ENCODE measurements around the gene MED25. TPM values are rescaled to one million over a fixed set of nuclear protein-coding genes. Genes with fewer than 3 reads are reported as not detected.

The MED25 gene
- total RNA-seq, 5 donors from 2014 or later (not counting 1 experiment from before 2014, with no cell fraction given) = 46.0 to 64.1 (median 57.6) TPM

- no peak overlapping the region for H3K4me3 Mint-ChIP-seq
- Histone ChIP-seq H3K9me3 (no peaks in the 10 kb centered on the region), H3K4me3 (ENCODE audit: control insufficient read depth in 1 of 2, extremely low read depth in 1 of 2, low read length in 1 of 2) (no peak overlapping the region), H3K27me3 (replicated peaks in 1 of 2; ENCODE audit: control insufficient read depth in 2 of 2, extremely low read depth in 1 of 2, insufficient read depth in 2 of 2, low read length in 1 of 2) (no peaks in the 10 kb centered on the region), H3K4me1 (ENCODE audit: control insufficient read depth in 1 of 2, extremely low read depth in 1 of 2, insufficient read depth in 2 of 2, low read length in 2 of 2) (no peaks in the 10 kb centered on the region), H3K36me3 (ENCODE audit: control insufficient read depth in 2 of 2, extremely low read depth in 1 of 2, insufficient read depth in 1 of 2, low read length in 1 of 2) (peaks cover 16 to 66% of the 10 kb centered on the region in 2 donors), H3K27ac (ENCODE audit: low read length) (no peak overlapping the region)
- peaks cover 28% of the 10 kb centered on the region for H3K36me3 Mint-ChIP-seq
- no peaks in the 10 kb centered on the region for H3K4me1 Mint-ChIP-seq
- no peak overlapping the region for H3K27ac Mint-ChIP-seq
- POLR2A ChIA-PET = no interaction called here
- no peak for DNase-seq
- no peaks in the 10 kb centered on the region for H3K27me3 Mint-ChIP-seq
- 99% methylated on average over 27 of the region's 32 CpGs for WGBS (ENCODE audit: insufficient coverage)
- ATAC-seq (replicated peaks in 1 of 4) = no peak
- CTCF ChIA-PET = no interaction called here
- H3K9me3 Mint-ChIP-seq = no peaks in the 10 kb centered on the region
These were observed 16.6 kb upstream of the MED25 start for GRCh38 chr19:49801401-49801888.

GRCh38 chr19:49801966-49802661 is 16.0 kb upstream of the MED25 start:
- H3K36me3 Mint-ChIP-seq = peaks cover 24% of the 10 kb centered on the region
- POLR2A ChIA-PET = no interaction called here

GRCh38 chr19:49802836-49803528 is 15.1 kb upstream of the MED25 start:
- Histone ChIP-seq H3K36me3 (ENCODE audit: control insufficient read depth in 2 of 2, extremely low read depth in 1 of 2, insufficient read depth in 1 of 2, low read length in 1 of 2) (peaks cover 15 to 55% of the 10 kb centered on the region in 2 donors), H3K4me3 (ENCODE audit: control insufficient read depth in 1 of 2, extremely low read depth in 1 of 2, low read length in 1 of 2) (no peak overlapping the region), H3K9me3 (no peaks in the 10 kb centered on the region), H3K27ac (ENCODE audit: low read length) (no peak overlapping the region), H3K27me3 (replicated peaks in 1 of 2; ENCODE audit: control insufficient read depth in 2 of 2, extremely low read depth in 1 of 2, insufficient read depth in 2 of 2, low read length in 1 of 2) (no peaks in the 10 kb centered on the region), H3K4me1 (ENCODE audit: control insufficient read depth in 1 of 2, extremely low read depth in 1 of 2, insufficient read depth in 2 of 2, low read length in 2 of 2) (no peaks in the 10 kb centered on the region)
- peaks cover 24% of the 10 kb centered on the region for H3K36me3 Mint-ChIP-seq
- H3K27me3 Mint-ChIP-seq = no peaks in the 10 kb centered on the region
- H3K9me3 Mint-ChIP-seq = no peaks in the 10 kb centered on the region
- 100% methylated on average over 8 of the region's 24 CpGs for WGBS (ENCODE audit: insufficient coverage)
- H3K4me1 Mint-ChIP-seq = peaks cover under 1 to 6% (median 3%) of the 10 kb centered on the region in 3 donors
- DNase-seq (no peak), ATAC-seq (replicated peaks in 1 of 4) (no peak)
- H3K27ac Mint-ChIP-seq = no peak overlapping the region
- POLR2A ChIA-PET = no interaction called here
- no peak overlapping the region for H3K4me3 Mint-ChIP-seq
- CTCF ChIA-PET = interaction anchor here in 1 of 2 donors (0.5 kb wide), 1 partner anchor 179 kb away, joined by 4 read pairs; no protein-coding TSS in a partner anchor

More at GRCh38 chr19:49801966-49802661, 16.0 kb upstream of the MED25 start:
- Mint-ChIP-seq H3K27me3 (no peaks in the 10 kb centered on the region), H3K27ac (no peak overlapping the region), H3K9me3 (no peaks in the 10 kb centered on the region), H3K4me1 (no peaks in the 10 kb centered on the region), H3K4me3 (no peak overlapping the region)
- ATAC-seq (replicated peaks in 1 of 4) (no peak), DNase-seq (no peak)
- H3K27ac ChIP-seq (ENCODE audit: low read length) = no peak overlapping the region
- CTCF ChIA-PET = interaction anchor here in 1 of 2 donors (0.6 kb wide), 1 partner anchor 190 kb away, joined by 3 read pairs; no protein-coding TSS in a partner anchor
- no peak overlapping the region for H3K4me3 ChIP-seq (ENCODE audit: control insufficient read depth in 1 of 2, extremely low read depth in 1 of 2, low read length in 1 of 2)
- H3K4me1 ChIP-seq (ENCODE audit: control insufficient read depth in 1 of 2, extremely low read depth in 1 of 2, insufficient read depth in 2 of 2, low read length in 2 of 2) = no peaks in the 10 kb centered on the region
- no peaks in the 10 kb centered on the region for H3K9me3 ChIP-seq
- no peaks in the 10 kb centered on the region for H3K27me3 ChIP-seq (replicated peaks in 1 of 2; ENCODE audit: control insufficient read depth in 2 of 2, extremely low read depth in 1 of 2, insufficient read depth in 2 of 2, low read length in 1 of 2)
- peaks cover 15 to 59% of the 10 kb centered on the region in 2 donors for H3K36me3 ChIP-seq (ENCODE audit: control insufficient read depth in 2 of 2, extremely low read depth in 1 of 2, insufficient read depth in 1 of 2, low read length in 1 of 2)
- WGBS (ENCODE audit: insufficient coverage) = 94% methylated on average over 31 of the region's 38 CpGs

GRCh38 chr19:49803529-49803856 is 14.6 kb upstream of the MED25 start:
- DNase-seq (no peak), ATAC-seq (replicated peaks in 1 of 4) (no peak)
- ChIA-PET CTCF (no interaction called here), POLR2A (no interaction called here)
- Mint-ChIP-seq H3K27ac (no peak overlapping the region), H3K9me3 (no peaks in the 10 kb centered on the region), H3K36me3 (peaks cover 24% of the 10 kb centered on the region), H3K4me1 (peaks cover 4 to 6% (median 6%) of the 10 kb centered on the region in 3 donors), H3K27me3 (no peaks in the 10 kb centered on the region), H3K4me3 (no peak overlapping the region)
- no peaks in the 10 kb centered on the region for H3K9me3 ChIP-seq
- 97% methylated on average over 6 of the region's 6 CpGs for WGBS (ENCODE audit: insufficient coverage)
- H3K4me3 ChIP-seq (ENCODE audit: control insufficient read depth in 1 of 2, extremely low read depth in 1 of 2, low read length in 1 of 2) = no peak overlapping the region
- H3K27me3 ChIP-seq (replicated peaks in 1 of 2; ENCODE audit: control insufficient read depth in 2 of 2, extremely low read depth in 1 of 2, insufficient read depth in 2 of 2, low read length in 1 of 2) = no peaks in the 10 kb centered on the region
- no peak overlapping the region for H3K27ac ChIP-seq (ENCODE audit: low read length)
- H3K36me3 ChIP-seq (ENCODE audit: control insufficient read depth in 2 of 2, extremely low read depth in 1 of 2, insufficient read depth in 1 of 2, low read length in 1 of 2) = peaks cover 15 to 50% of the 10 kb centered on the region in 2 donors
- peaks cover 0 to 4% of the 10 kb centered on the region in 2 experiments for H3K4me1 ChIP-seq (ENCODE audit: control insufficient read depth in 1 of 2, extremely low read depth in 1 of 2, insufficient read depth in 2 of 2, low read length in 2 of 2)

GRCh38 chr19:49805822-49806619 is 12.1 kb upstream of the MED25 start:
- no peak for ATAC-seq (replicated peaks in 1 of 4)
- H3K9me3 Mint-ChIP-seq = no peaks in the 10 kb centered on the region
- H3K4me1 Mint-ChIP-seq = peaks cover 15 to 24% (median 17%) of the 10 kb centered on the region in 3 donors
- ChIA-PET CTCF (no interaction called here), POLR2A (no interaction called here)
- no peak for DNase-seq
- WGBS (ENCODE audit: insufficient coverage) = 91% methylated on average over 14 of the region's 20 CpGs
- H3K9me3 ChIP-seq = no peaks in the 10 kb centered on the region
- peaks cover 4 to 26% of the 10 kb centered on the region in 2 donors for H3K36me3 ChIP-seq (ENCODE audit: control insufficient read depth in 2 of 2, extremely low read depth in 1 of 2, insufficient read depth in 1 of 2, low read length in 1 of 2)
- peaks cover 0 to 21% of the 10 kb centered on the region in 2 experiments for H3K4me1 ChIP-seq (ENCODE audit: control insufficient read depth in 1 of 2, extremely low read depth in 1 of 2, insufficient read depth in 2 of 2, low read length in 2 of 2)
- H3K27me3 ChIP-seq (replicated peaks in 1 of 2; ENCODE audit: control insufficient read depth in 2 of 2, extremely low read depth in 1 of 2, insufficient read depth in 2 of 2, low read length in 1 of 2) = peaks cover 0 to 5% of the 10 kb centered on the region in 2 experiments
- no peak overlapping the region for H3K4me3 Mint-ChIP-seq
- H3K36me3 Mint-ChIP-seq = peaks cover 17% of the 10 kb centered on the region
- H3K27ac Mint-ChIP-seq = peak overlapping the region in 1 of 2 donors; percentile 29
- no peak overlapping the region for H3K4me3 ChIP-seq (ENCODE audit: control insufficient read depth in 1 of 2, extremely low read depth in 1 of 2, low read length in 1 of 2)
- H3K27ac ChIP-seq (ENCODE audit: low read length) = no peak overlapping the region
- H3K27me3 Mint-ChIP-seq = no peaks in the 10 kb centered on the region

GRCh38 chr19:49806620-49806959 is 11.5 kb upstream of the MED25 start:
- H3K4me3 ChIP-seq (ENCODE audit: control insufficient read depth in 1 of 2, extremely low read depth in 1 of 2, low read length in 1 of 2) = no peak overlapping the region
- H3K27me3 ChIP-seq (replicated peaks in 1 of 2; ENCODE audit: control insufficient read depth in 2 of 2, extremely low read depth in 1 of 2, insufficient read depth in 2 of 2, low read length in 1 of 2) = peaks cover 0 to 5% of the 10 kb centered on the region in 2 experiments
- H3K36me3 ChIP-seq (ENCODE audit: control insufficient read depth in 2 of 2, extremely low read depth in 1 of 2, insufficient read depth in 1 of 2, low read length in 1 of 2) = peaks cover 3 to 23% of the 10 kb centered on the region in 2 donors
- ChIA-PET POLR2A (no interaction called here), CTCF (no interaction called here)
- Mint-ChIP-seq H3K27ac (no peak overlapping the region), H3K36me3 (peaks cover 17% of the 10 kb centered on the region), H3K4me1 (peaks cover 15 to 26% (median 17%) of the 10 kb centered on the region in 3 donors), H3K27me3 (no peaks in the 10 kb centered on the region), H3K9me3 (no peaks in the 10 kb centered on the region), H3K4me3 (no peak overlapping the region)
- DNase-seq (no peak), ATAC-seq (replicated peaks in 1 of 4) (no peak)
- no peaks in the 10 kb centered on the region for H3K9me3 ChIP-seq
- H3K27ac ChIP-seq (ENCODE audit: low read length) = no peak overlapping the region
- 94% methylated on average over 6 of the region's 8 CpGs for WGBS (ENCODE audit: insufficient coverage)
- H3K4me1 ChIP-seq (ENCODE audit: control insufficient read depth in 1 of 2, extremely low read depth in 1 of 2, insufficient read depth in 2 of 2, low read length in 2 of 2) = peaks cover 0 to 21% of the 10 kb centered on the region in 2 experiments

Data from T-cell (primary cell).